CD14-positive monocyte (primary cell): ENCODE data around the gene GGTA1. TPM values are rescaled to one million over a fixed set of nuclear protein-coding genes. Genes with fewer than 3 reads are reported as not detected.

Source experiments
- DNase-seq, 3 donors: peaks; one replicate each; pipeline ENCODE4 v3.0.0-alpha.2; 2011 to 2022
- H2AFZ ChIP-seq: 2 replicates; pipeline ENCODE4 v1.6.0; 2012; ENCODE audit warnings: mild to moderate bottlenecking, low read depth, low read length, inconsistent platforms; ENCODE audit not compliant: insufficient read depth, poor library complexity, severe bottlenecking
- H3K27ac ChIP-seq, 2 donors: 1 replicate in 1 of 2; 2 replicates in 1 of 2; pipeline ENCODE4 v1.5.1; 2012 to 2013; ENCODE audit warnings: low read length in 2 of 2, control low read depth in 1 of 2, inconsistent platforms in 1 of 2, low read depth in 1 of 2, mild to moderate bottlenecking in 1 of 2
- H3K27me3 ChIP-seq, 2 donors: one replicate each; pipeline versions ENCODE4 v1.6.0 to v1.6.1; 2011 to 2013; ENCODE audit warnings: low read length in 2 of 2; ENCODE audit not compliant: control insufficient read depth in 2 of 2, insufficient read depth in 2 of 2
- H3K36me3 ChIP-seq, 2 donors: replicated peaks in 1 of 2; 1 replicate in 1 of 2; 2 replicates in 1 of 2; pipeline versions ENCODE4 v1.5.1 to v1.6.1; 2012 to 2013; ENCODE audit warnings: low read length in 2 of 2, control low read depth in 1 of 2, inconsistent platforms in 1 of 2, mild to moderate bottlenecking in 1 of 2; ENCODE audit not compliant: insufficient read depth in 2 of 2, control insufficient read depth in 1 of 2
- H3K4me1 ChIP-seq, 2 donors: 1 replicate in 1 of 2; 2 replicates in 1 of 2; pipeline versions ENCODE4 v1.5.1 to v1.6.1; 2012 to 2013; ENCODE audit warnings: low read length in 2 of 2, control low read depth in 1 of 2, inconsistent platforms in 1 of 2, mild to moderate bottlenecking in 1 of 2, moderate library complexity in 1 of 2; ENCODE audit not compliant: insufficient read depth in 2 of 2, control insufficient read depth in 1 of 2
- H3K4me2 ChIP-seq: replicated peaks from 2 replicates; pipeline ENCODE3; 2012; ENCODE audit warnings: low read length, moderate library complexity, mild to moderate bottlenecking; ENCODE audit not compliant: poor library complexity, severe bottlenecking; ENCODE audit errors: extremely low read depth
- H3K4me3 ChIP-seq, 3 experiments: fragments of 200-600 bp in 1 of 3; sonication (generic) in 1 of 3; replicated peaks in 1 of 3; 1 replicate in 2 of 3; 2 replicates in 1 of 3; pipeline ENCODE4 v1.5.1; 2011 to 2013; ENCODE audit warnings: low read length in 3 of 3, mild to moderate bottlenecking in 3 of 3, control low read depth in 2 of 3, low read depth in 2 of 3, inconsistent platforms in 1 of 3, moderate library complexity in 1 of 3
- H3K79me2 ChIP-seq: 2 replicates; pipeline ENCODE4 v1.6.0; 2012; ENCODE audit warnings: mild to moderate bottlenecking, control low read depth, inconsistent platforms, low read length, moderate library complexity; ENCODE audit not compliant: insufficient read depth
- H3K9ac ChIP-seq: 2 replicates; pipeline ENCODE4 v1.6.0; 2017; ENCODE audit warnings: low read length, mild to moderate bottlenecking; ENCODE audit not compliant: insufficient read depth, poor library complexity, severe bottlenecking
- H3K9me3 ChIP-seq, 2 donors: replicated peaks in 1 of 2; 1 replicate in 1 of 2; 2 replicates in 1 of 2; pipeline versions ENCODE4 v1.5.1 to v1.6.1; 2012 to 2013; ENCODE audit warnings: low read length in 2 of 2, control low read depth in 1 of 2; ENCODE audit not compliant: control insufficient read depth in 1 of 2, insufficient read depth in 1 of 2
- H4K20me1 ChIP-seq: 2 replicates; pipeline ENCODE4 v1.6.0; 2012; ENCODE audit warnings: mild to moderate bottlenecking, low read length, control low read depth, moderate library complexity; ENCODE audit not compliant: insufficient read depth
- H3K27ac Mint-ChIP-seq, 7 donors: one replicate each; pipeline ENCODE4 v1.8.0; 2020; ENCODE audit warnings: mild to moderate bottlenecking in 7 of 7, mixed read lengths in 7 of 7, moderate library complexity in 6 of 7, inconsistent platforms in 2 of 7
- H3K27me3 Mint-ChIP-seq, 3 donors: one replicate each; pipeline ENCODE4 v1.8.0; 2021 to 2022; ENCODE audit warnings: low read depth in 3 of 3, mild to moderate bottlenecking in 3 of 3, mixed read lengths in 3 of 3, moderate library complexity in 3 of 3, inconsistent platforms in 1 of 3
- H3K36me3 Mint-ChIP-seq, 2 donors: one replicate each; pipeline ENCODE4 v1.8.0; 2020; ENCODE audit warnings: mixed read lengths in 2 of 2, inconsistent platforms in 1 of 2, mild to moderate bottlenecking in 1 of 2
- H3K4me1 Mint-ChIP-seq: one replicate; pipeline ENCODE4 v1.8.0; 2020; ENCODE audit warnings: mild to moderate bottlenecking, mixed read lengths
- H3K4me3 Mint-ChIP-seq, 2 donors: one replicate each; pipeline ENCODE4 v1.8.0; 2020; ENCODE audit warnings: mild to moderate bottlenecking in 2 of 2, mixed read lengths in 2 of 2, moderate library complexity in 1 of 2
- H3K9me3 Mint-ChIP-seq, 7 donors: one replicate each; pipeline ENCODE4 v1.8.0; 2020 to 2022; ENCODE audit warnings: mixed read lengths in 7 of 7, mild to moderate bottlenecking in 6 of 7, moderate library complexity in 6 of 7, inconsistent platforms in 2 of 7
- CTCF ChIP-seq: fragments of 200-600 bp; IDR thresholded peaks from one replicate; pipeline ENCODE4 v1.8.0; 2022; ENCODE audit warnings: antibody characterized with exemption, mild to moderate bottlenecking
- WGBS: methylation state at CpG from one replicate; pipeline ENCODE4 v1.1.5; 2013; ENCODE audit warnings: missing lambda C conversion rate; ENCODE audit not compliant: insufficient coverage; 5-methylcytosine and 5-hydroxymethylcytosine counted together
- intact Hi-C, 2 donors: fragments of 100-400 bp; cut with micrococcal nuclease; formaldehyde crosslinking; loops; one replicate each; pipeline versions ENCODE4 v1.15.0 to v1.15.1; 2023
- polyA plus RNA-seq, 3 donors: library from polyadenylated mRNA; depleted of rRNA in 1 of 3; unstranded in 2 of 3; stranded (reverse) in 1 of 3; fragments of 300-500 nt in 2 of 3; fragments of >200 nt in 1 of 3; fragmentation: Illumina TruSeq in 2 of 3; gene quantifications; 1 replicate in 2 of 3; 2 replicates in 1 of 3; pipeline ENCODE4 v1.2.3, GENCODE V29; 2012 to 2021

GGTA1 gene
- polyA plus RNA-seq, 3 donors = 10.9 to 35.6 (median 15.4) TPM

DNA sequence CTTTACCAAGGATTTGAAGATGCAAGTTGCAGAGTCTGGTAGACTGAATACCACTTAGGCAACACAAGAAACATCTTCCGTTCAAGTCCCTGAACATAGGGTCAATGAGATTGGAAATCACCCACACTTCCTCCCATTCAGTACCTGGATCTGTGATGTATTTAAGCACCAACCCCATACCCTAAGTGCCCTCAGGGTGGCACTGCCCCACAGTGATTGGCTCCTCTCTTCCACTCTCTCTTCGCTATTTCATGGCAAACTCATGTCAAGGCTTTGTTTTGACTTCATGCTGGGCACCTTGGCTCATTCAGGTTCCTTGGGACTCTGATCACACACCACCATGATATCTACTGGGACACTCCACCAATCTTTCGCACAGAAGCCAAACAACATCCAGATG is 53.7 kb downstream of the GGTA1 start:
- Histone ChIP-seq H2AFZ (no peak overlapping the region), H3K79me2 (no peaks in the 10 kb centered on the region), H3K4me2 (no peak overlapping the region), H3K9ac (no peak overlapping the region), H3K4me1 (no peaks in the 10 kb centered on the region), H3K27ac (no peak overlapping the region), H4K20me1 (no peaks in the 10 kb centered on the region), H3K27me3 (peaks cover 20 to 27% of the 10 kb centered on the region in 2 donors), H3K9me3 (no peaks in the 10 kb centered on the region), H3K4me3 (no peak overlapping the region), H3K36me3 (no peaks in the 10 kb centered on the region)
- 78% methylated on average over 3 of the region's 3 CpGs for WGBS
- peak in 1 of 3 donors; percentile 7 for DNase-seq
- peaks cover 14 to 21% (median 17%) of the 10 kb centered on the region in 3 donors for H3K27me3 Mint-ChIP-seq
- peak overlapping the region in 1 of 2 donors; percentile 39 for H3K4me3 Mint-ChIP-seq
- H3K9me3 Mint-ChIP-seq = peaks cover 0 to 3% (median 0%) of the 10 kb centered on the region in 7 donors
- H3K36me3 Mint-ChIP-seq = no peaks in the 10 kb centered on the region
- H3K4me1 Mint-ChIP-seq = peaks cover 8% of the 10 kb centered on the region
- H3K27ac Mint-ChIP-seq = no peak overlapping the region
- intact Hi-C loops = no loop called here
- peak; percentile 29 for TF ChIP-seq CTCF

GRCh38 chr9:121443981-121444380 is 55.7 kb downstream of the GGTA1 start:
- TF ChIP-seq CTCF = no peak
- Histone ChIP-seq H3K36me3 (no peaks in the 10 kb centered on the region), H2AFZ (no peak overlapping the region), H3K9me3 (no peaks in the 10 kb centered on the region), H3K4me3 (no peak overlapping the region), H3K79me2 (no peaks in the 10 kb centered on the region), H3K27ac (no peak overlapping the region), H3K9ac (no peak overlapping the region), H3K27me3 (peaks cover 23 to 27% of the 10 kb centered on the region in 2 donors), H4K20me1 (no peaks in the 10 kb centered on the region), H3K4me1 (no peaks in the 10 kb centered on the region), H3K4me2 (no peak overlapping the region)
- H3K27me3 Mint-ChIP-seq = peaks cover 9 to 18% (median 17%) of the 10 kb centered on the region in 3 donors
- H3K4me1 Mint-ChIP-seq = peaks cover 8% of the 10 kb centered on the region
- intact Hi-C loops = no loop called here
- H3K27ac Mint-ChIP-seq = peak overlapping the region in 1 of 7 donors; percentile 17
- H3K9me3 Mint-ChIP-seq = peaks cover 0 to 3% (median 0%) of the 10 kb centered on the region in 7 donors
- WGBS = no CpG with 5 or more reads among the region's 7 CpGs
- peak overlapping the region in 1 of 2 donors; percentile 8 for H3K4me3 Mint-ChIP-seq
- H3K36me3 Mint-ChIP-seq = no peaks in the 10 kb centered on the region
- DNase-seq = peak in 1 of 3 donors; percentile 8
